Left ventricle myocardium superior (tissue), 1 donor: ENCODE data around the gene UBE2E3. TPM values are rescaled to one million over a fixed set of nuclear protein-coding genes. Genes with fewer than 3 reads are reported as not detected.
"Not testable (repeated sequence)": the region's sequence is repeated elsewhere in the genome, so short reads cannot be mapped to it uniquely, and the experiment has no call there.

ENCODE experiments used
- ATAC-seq: fragments of 200-7000 bp; cut with Tn5 transposase; one replicate; pipeline ENCODE4 v1.9.1; 2020; ENCODE audit warnings: mild to moderate bottlenecking, moderate library complexity
- DNase-seq: peaks from one replicate; pipeline ENCODE4 v3.0.0-alpha.2; 2020
- intact Hi-C: fragments of 100-400 bp; cut with micrococcal nuclease; formaldehyde crosslinking; loops from one replicate; pipeline ENCODE4 v1.11.0; 2022
- total RNA-seq: library from RNA; stranded (reverse); fragmentation: NEBNext Ultra II Directional; extraction: Animal tissue kit (Norgen Biotek cat#: 25700); gene quantifications from one replicate; pipeline ENCODE4 v1.2.1, GENCODE V29; 2021
- donor health status: DM: no; HTN: yes; CAD: no; lungs with severe emphysema.

Gene UBE2E3
- total RNA-seq, 1 donor from 2014 or later, result 57.5 TPM

GRCh38 chr2:181063696-181064095, 83.3 kb downstream of the UBE2E3 start:
- intact Hi-C loops, result no loop called here
- ATAC-seq (no peak), DNase-seq (no peak)

DNA sequence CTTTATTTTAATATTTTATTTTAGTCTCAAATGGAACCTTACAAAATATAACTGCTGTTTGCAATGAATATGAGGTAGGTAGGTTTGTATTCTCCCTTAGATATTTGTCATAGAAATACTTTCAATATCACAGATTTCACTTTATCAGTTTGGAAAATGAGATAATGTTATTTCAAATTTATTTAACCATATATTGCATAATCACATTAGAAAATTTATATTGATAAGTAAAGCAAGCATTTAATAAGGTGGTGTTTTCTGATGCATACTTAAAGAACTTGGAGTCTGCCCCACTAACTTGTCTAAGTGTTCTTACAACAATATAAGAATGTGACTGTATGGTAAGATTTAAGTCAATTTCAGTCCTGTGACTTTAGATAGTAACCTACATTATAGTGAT, 85.1 kb downstream of the UBE2E3 start:
- no peak for DNase-seq
- intact Hi-C loops, result no loop called here
- ATAC-seq, result no peak

DNA sequence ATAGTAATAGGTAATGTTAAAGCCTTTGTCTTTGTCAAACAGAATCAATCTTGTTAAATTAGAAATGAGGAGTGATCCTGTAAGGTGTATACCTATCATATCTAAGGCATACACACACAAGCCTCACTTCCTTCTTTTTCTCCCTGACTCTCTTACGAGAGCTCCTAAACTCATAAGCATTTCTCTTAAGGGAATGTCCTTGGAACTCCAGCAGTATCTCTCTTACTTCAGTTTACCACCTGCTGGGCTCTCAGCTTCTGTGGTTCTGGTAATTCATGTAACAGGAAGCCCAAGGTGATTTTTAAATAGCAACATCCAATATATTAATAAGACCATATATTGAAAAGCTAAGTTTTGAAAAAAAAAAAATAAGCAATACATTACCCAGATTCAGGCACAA, 85.9 kb downstream of the UBE2E3 start:
- intact Hi-C loops, result no loop called here
- no peak for DNase-seq
- ATAC-seq, result no peak

DNA sequence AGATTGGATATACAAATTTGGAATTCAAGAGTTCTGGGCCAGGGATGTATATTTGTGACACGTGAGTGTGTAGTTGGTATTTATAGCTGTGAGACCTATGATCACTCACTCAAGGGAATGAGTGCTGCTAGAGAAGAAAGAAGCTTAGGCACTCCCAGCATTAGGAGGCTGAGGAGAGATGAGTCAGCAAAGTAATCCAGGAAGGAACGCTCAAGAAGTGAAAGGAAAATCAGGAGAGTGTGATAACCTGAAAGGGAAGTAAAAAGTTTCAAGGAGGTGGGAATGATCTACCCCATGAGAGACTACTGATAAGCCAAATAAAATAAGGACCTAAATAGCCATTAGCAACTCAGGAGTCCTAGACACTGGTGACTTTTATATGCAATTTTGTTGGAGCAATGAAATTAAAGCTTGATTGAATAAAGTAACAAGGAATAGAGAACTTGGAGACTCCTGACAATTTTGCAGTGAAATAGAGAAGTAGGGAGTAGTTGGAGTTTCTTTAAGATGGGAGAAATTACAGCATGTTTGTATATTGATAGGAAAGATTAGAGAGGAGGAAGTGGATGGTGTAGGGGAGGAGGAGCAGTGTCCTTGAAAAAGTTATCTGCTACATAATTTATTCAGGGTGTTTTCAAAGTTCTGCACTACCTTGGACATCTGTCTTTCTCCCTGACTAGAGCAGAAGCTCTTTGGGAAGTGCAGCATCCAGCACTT, 89.9 kb downstream of the UBE2E3 start:
- DNase-seq, result no peak
- no peak for ATAC-seq
- intact Hi-C loops, result no loop called here

- intact Hi-C loops, result no loop called here
- ATAC-seq (no peak), DNase-seq (no peak)
These were observed 90.4 kb downstream of the UBE2E3 start for GRCh38 chr2:181070836-181071200.

- DNase-seq, result no peak
- intact Hi-C loops, result no loop called here
- no peak for ATAC-seq
These were observed 92.3 kb downstream of the UBE2E3 start for GRCh38 chr2:181072486-181073235.

- intact Hi-C loops, result no loop called here
- DNase-seq (no peak), ATAC-seq (no peak)
These were observed 93.5 kb downstream of the UBE2E3 start for GRCh38 chr2:181073896-181074295.

DNA sequence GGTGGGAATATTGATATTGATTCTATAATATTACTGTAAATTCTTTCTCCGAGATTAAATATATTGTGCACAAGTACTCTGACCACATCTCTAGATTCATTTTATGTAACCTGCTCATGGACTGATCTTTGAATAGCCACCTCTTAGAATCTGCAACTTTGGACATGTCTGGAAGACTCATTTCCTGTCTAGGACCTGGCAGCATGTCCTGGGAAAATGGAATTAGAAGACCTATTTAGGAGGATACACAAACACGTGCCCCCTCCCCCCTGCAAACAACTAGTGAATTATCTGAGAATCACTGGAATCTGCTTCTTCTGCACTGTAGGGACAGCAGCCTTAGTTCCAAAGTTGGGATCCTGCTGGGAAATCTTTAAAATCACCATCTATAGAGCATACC, 94.1 kb downstream of the UBE2E3 start:
- no peak for DNase-seq
- intact Hi-C loops, result no loop called here
- no peak for ATAC-seq

DNA sequence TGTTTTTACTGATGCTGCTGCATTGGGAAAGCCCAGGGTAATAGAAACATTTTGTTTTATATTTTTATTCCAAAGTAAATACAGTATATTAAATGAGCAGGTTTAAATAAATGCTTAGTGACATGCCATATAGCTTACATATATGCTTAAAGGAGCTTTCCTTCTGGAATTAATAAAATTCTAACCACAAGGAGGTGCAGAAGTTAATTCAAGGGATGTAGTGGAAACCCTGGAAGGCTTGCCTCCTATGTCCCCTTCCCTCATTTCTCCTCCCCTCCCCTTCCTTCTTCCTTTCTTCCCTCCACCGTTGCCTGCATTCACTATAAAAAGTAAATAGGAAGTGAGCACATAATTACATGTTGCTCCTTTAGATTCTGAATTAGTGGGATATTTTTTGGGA, 96.3 kb downstream of the UBE2E3 start:
- ATAC-seq (no peak), DNase-seq (no peak)
- intact Hi-C loops, result no loop called here

GRCh38 chr2:181077128-181077709, 96.8 kb downstream of the UBE2E3 start:
- intact Hi-C loops, result no loop called here
- no peak for DNase-seq
- ATAC-seq, result peak; percentile 56

GRCh38 chr2:181083140-181083539, 102.7 kb downstream of the UBE2E3 start:
- intact Hi-C loops, result no loop called here
- DNase-seq (no peak), ATAC-seq (no peak)

- intact Hi-C loops, result no loop called here
- ATAC-seq, result no peak
- no peak for DNase-seq
These were observed 105.3 kb downstream of the UBE2E3 start for GRCh38 chr2:181085734-181086133.

DNA sequence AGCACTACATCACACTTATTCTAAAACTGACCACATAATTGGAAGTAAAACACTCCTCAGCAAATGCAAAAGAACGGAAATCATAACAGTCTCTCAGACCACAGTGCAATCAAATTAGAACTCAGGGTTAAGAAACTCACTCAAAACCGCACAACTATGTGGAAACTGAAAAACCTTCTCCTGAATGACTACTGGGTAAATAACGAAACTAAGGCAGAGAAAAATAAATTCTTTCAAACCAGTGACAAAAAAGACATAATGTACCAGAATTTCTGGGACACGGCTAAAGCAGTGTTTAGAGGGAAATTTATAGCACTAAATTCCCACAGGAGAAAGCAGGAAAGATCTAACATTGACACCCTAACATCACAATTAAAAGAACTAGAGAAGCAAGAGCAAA, 111.5 kb downstream of the UBE2E3 start:
- ATAC-seq, intact Hi-C loops, DNase-seq: not testable (repeated sequence)

- ATAC-seq, result no peak
These were observed 115.1 kb downstream of the UBE2E3 start for GRCh38 chr2:181095486-181095885.

GRCh38 chr2:181103659-181104058, 123.3 kb downstream of the UBE2E3 start:
- ATAC-seq (no peak), DNase-seq (no peak)
- intact Hi-C loops, result loop anchor here (10.0 kb wide), 1 partner anchor 611 kb away; no protein-coding TSS in a partner anchor

More at GRCh38 chr2:181095486-181095885, 115.1 kb downstream of the UBE2E3 start:
- intact Hi-C loops, result no loop called here
- DNase-seq, result no peak

DNA sequence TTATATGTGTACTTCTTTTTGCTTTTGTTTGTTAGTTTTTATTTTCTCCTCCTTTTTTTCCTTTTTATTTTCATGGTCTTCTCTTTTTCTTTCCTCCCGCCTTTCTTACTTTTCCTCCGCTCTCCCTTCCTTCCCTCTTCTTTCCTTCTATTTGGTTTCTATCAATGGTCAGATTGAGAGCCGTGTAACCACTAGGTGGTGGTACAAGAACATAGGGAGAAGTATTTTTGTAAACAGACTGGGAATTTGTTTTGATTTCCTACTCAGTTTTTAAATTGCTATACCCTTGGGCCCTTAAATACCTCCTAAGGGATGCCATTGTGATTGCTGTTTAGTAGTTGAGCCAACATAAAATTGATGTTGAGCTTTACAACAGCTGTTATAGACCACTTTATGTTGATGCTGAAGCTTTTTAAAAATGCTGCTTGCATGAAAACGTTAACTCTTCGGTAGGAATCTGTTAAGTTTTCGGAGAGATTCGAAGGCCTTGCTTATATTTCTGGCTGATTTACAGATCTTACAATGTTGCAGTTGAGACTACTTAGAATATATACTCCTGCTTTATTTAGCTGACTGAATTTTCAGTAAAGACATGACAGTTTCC, 124.2 kb downstream of the UBE2E3 start:
- DNase-seq, result no peak
- intact Hi-C loops, result loop anchor here (5.0 to 10.0 kb wide), 2 partner anchors 353 to 610 kb away; partner anchors contain the start of gene ITGA4
- ATAC-seq, result no peak

DNA sequence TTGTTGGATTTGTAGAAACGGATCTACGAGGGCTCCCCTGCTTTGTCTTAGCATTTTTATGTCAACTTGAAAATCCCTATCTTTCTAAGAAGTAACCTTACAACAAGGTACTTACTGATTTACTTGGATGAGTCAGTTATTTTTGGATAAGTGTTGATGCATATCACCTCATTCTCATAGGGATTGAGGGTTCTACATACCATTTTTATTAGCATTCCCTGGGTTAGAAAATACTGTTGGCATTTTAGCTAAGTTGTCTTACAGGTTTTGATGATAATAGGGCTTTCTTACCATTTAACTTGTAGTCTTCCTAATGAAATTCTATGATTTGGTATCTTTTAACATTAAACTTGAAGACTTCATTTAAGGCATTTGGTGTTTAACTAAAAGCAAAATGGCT, 125.2 kb downstream of the UBE2E3 start:
- ATAC-seq (no peak), DNase-seq (no peak)
- intact Hi-C loops, result loop anchor here (5.0 to 10.0 kb wide), 2 partner anchors 352 to 609 kb away; partner anchors contain the start of gene ITGA4

GRCh38 chr2:181106229-181106628, 125.8 kb downstream of the UBE2E3 start:
- ATAC-seq (no peak), DNase-seq (no peak)
- intact Hi-C loops, result loop anchor here (5.0 to 10.0 kb wide), 2 partner anchors 351 to 609 kb away; partner anchors contain the start of gene ITGA4

GRCh38 chr2:181106789-181107627, 126.6 kb downstream of the UBE2E3 start:
- DNase-seq (no peak), ATAC-seq (no peak)
- intact Hi-C loops, result loop anchor here (5.0 to 10.0 kb wide), 2 partner anchors 350 to 608 kb away; partner anchors contain the start of gene ITGA4
